BJ (cell line): Measurements from ENCODE around the gene OCEL1. TPM values are rescaled to one million over a fixed set of nuclear protein-coding genes. Genes with fewer than 3 reads are reported as not detected.

Experiments used
- CTCF ChIA-PET: fragments of 350-600 bp; formaldehyde crosslinking; extraction: SDS; loops from one replicate; lab custom pipeline; 2021; ENCODE audit warnings: antibody characterized with exemption, inconsistent platforms; lab: Yijun Ruan, JAX
- POLR2A ChIA-PET: fragments of 300-600 bp; sonication (Branson Sonifier 250); formaldehyde crosslinking; extraction: SDS; loops from one replicate; lab custom pipeline; 2021; ENCODE audit warnings: antibody characterized with exemption; lab: Charles Lee
- DNase-seq: peaks from one replicate; pipeline ENCODE4 v3.0.0-alpha.2; 2011; ENCODE audit warnings: low read depth
- H3K27me3 ChIP-seq: 2 replicates; pipeline ENCODE4 v1.6.0; 2011; ENCODE audit warnings: low read length; ENCODE audit not compliant: control insufficient read depth, insufficient read depth
- H3K36me3 ChIP-seq: 2 replicates; pipeline ENCODE4 v1.5.1; 2011; ENCODE audit warnings: low read length; ENCODE audit not compliant: control insufficient read depth, insufficient read depth
- H3K4me3 ChIP-seq: 2 replicates; pipeline ENCODE4 v1.5.1; 2011; ENCODE audit warnings: low read depth, mild to moderate bottlenecking, control low read depth, low read length
- CTCF ChIP-seq: IDR thresholded peaks from 2 replicates; pipeline ENCODE4 v1.5.1; 2011; ENCODE audit warnings: low read depth, mild to moderate bottlenecking, control low read depth, inconsistent platforms, low read length, moderate library complexity; ENCODE audit not compliant: insufficient read depth
- polyA minus RNA-seq: library from RNA; depleted of rRNA, polyadenylated mRNA; stranded (reverse); fragments of >200 nt; gene quantifications from 2 replicates; pipeline ENCODE4 v1.2.3, GENCODE V29; 2011; rRNA and poly(A)+ RNA removed
- polyA plus RNA-seq: library from polyadenylated mRNA; depleted of rRNA; stranded (reverse); fragments of >200 nt; gene quantifications from 2 replicates; pipeline ENCODE4 v1.2.3, GENCODE V29; 2011; rRNA removed

Gene OCEL1
- polyA plus RNA-seq (8.1 and 10.0 TPM in 2 replicates), polyA minus RNA-seq (5.9 and 6.1 TPM in 2 replicates)

GRCh38 chr19:17226002-17226933, at the start of gene OCEL1:
Gene OCEL1 (plus strand): TSS chr19:17226226. CDS start chr19:17226248, 22 bp downstream.
- no peak for TF ChIP-seq CTCF
- Histone ChIP-seq H3K27me3 (no peaks in the 10 kb centered on the region), H3K4me3 (peak within 1 kb of the TSS; percentile 86), H3K36me3 (peaks cover 15% of the 10 kb centered on the region)
- ChIA-PET CTCF (interaction anchor here (0.9 to 2.3 kb wide), 6 partner anchors 10 to 56 kb away, joined by 3 to 6 read pairs (median 4); partner anchors contain the start of gene USE1), POLR2A (interaction anchor here (1.0 kb wide), 1 partner anchor 16 kb away, joined by 3 read pairs; no protein-coding TSS in a partner anchor)
- peak; percentile 86 for DNase-seq

GRCh38 chr19:17178291-17178690, 47.7 kb upstream of the OCEL1 start:
- no peak for DNase-seq
- no peaks in the 10 kb centered on the region for H3K27me3 ChIP-seq
- H3K36me3 ChIP-seq: peaks cover 30% of the 10 kb centered on the region
- POLR2A ChIA-PET: no interaction called here
- CTCF ChIA-PET: no interaction called here
- no peak for TF ChIP-seq CTCF
- H3K4me3 ChIP-seq: no peak overlapping the region

- no peak for TF ChIP-seq CTCF
- Histone ChIP-seq H3K4me3 (no peak overlapping the region), H3K36me3 (peaks cover 42% of the 10 kb centered on the region), H3K27me3 (no peaks in the 10 kb centered on the region)
- POLR2A ChIA-PET: no interaction called here
- DNase-seq: no peak
- CTCF ChIA-PET: no interaction called here
Measured at GRCh38 chr19:17180997-17181702, 44.9 kb upstream of the OCEL1 start.

GRCh38 chr19:17183271-17183761, 42.7 kb upstream of the OCEL1 start:
- H3K27me3 ChIP-seq: no peaks in the 10 kb centered on the region
- POLR2A ChIA-PET: no interaction called here
- H3K36me3 ChIP-seq: peaks cover 45% of the 10 kb centered on the region
- DNase-seq: no peak
- TF ChIP-seq CTCF: no peak
- no peak overlapping the region for H3K4me3 ChIP-seq
- CTCF ChIA-PET: no interaction called here
